Measurements from ENCODE around the gene JAM3. TPM values are rescaled to one million over a fixed set of nuclear protein-coding genes. Genes with fewer than 3 reads are reported as not detected.

JAM3 gene
- total and polyA plus RNA-seq, 9 of the 15 experiments (the other 6 are each of a cell fraction or from before 2014, with no cell fraction given): 0.22 to 0.76 (median 0.40) TPM

DNA sequence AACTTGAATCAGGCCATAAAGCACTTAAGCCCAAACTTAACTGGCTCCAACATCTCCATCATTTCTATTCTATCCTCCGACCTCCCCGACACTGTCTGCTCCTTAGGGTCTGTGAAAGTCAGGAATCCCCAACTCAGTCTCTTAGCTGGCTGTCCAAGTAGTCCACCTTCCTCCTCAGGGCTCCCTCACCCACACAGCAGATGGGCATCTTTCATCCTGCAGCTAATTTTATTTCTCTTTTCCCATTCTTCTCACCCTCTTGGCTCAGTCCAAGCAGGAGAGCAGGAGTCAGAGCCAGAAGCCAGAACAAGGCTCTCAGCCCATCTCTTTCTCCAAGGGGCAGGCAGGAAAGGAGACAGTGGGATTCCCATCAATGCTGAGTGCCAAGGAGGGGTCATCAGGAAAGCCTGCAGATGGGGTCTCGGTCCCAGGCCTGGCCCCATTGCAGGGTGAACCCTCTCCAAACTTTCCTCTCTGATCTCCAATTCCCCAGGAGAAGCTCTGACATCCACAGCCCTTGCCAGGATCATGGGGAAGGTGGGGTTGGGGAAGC is 40.4 kb upstream of the JAM3 start:
- BruUV-seq (replicated peaks): no TSS peak
- 0% methylated on average over 3 of the region's 3 CpGs for WGBS (ENCODE audit: insufficient coverage, low coverage, missing lambda C conversion rate)

More for the DNA sequence above, 40.4 kb upstream of the JAM3 start:
- Histone ChIP-seq H3K9me3 (replicated peaks; ENCODE audit: control insufficient read depth, insufficient read depth, low read depth, low read length) (no peaks in the 10 kb centered on the region), H2AFZ (ENCODE audit: low read depth, low read length) (no peak overlapping the region), H3K27me3 (ENCODE audit: control insufficient read depth in 2 of 2, insufficient read depth in 2 of 2, low read length in 2 of 2) (peaks cover 11 to 52% of the 10 kb centered on the region in 2 experiments), H4K20me1 (replicated peaks; ENCODE audit: control insufficient read depth, insufficient read depth, low read length) (no peaks in the 10 kb centered on the region; the same call in 1 of the 2 replicates), H3K4me3 (no peak overlapping the region), H3K27ac (ENCODE audit: extremely low read depth, low read depth, low read length) (no peak overlapping the region), H3K9ac (ENCODE audit: insufficient read depth in 1 of 2, low read depth in 2 of 2, low read length in 2 of 2) (no peak overlapping the region), H3K79me2 (ENCODE audit: control insufficient read depth, insufficient read depth, low read length) (no peaks in the 10 kb centered on the region), H3K4me2 (ENCODE audit: insufficient read depth, low read length) (no peak overlapping the region), H3K9me1 (ENCODE audit: control insufficient read depth, insufficient read depth, low read length) (no peaks in the 10 kb centered on the region), H3K36me3 (ENCODE audit: control insufficient read depth, insufficient read depth, low read length) (no peaks in the 10 kb centered on the region), H3K4me1 (replicated peaks in 1 of 2; ENCODE audit: control insufficient read depth in 2 of 2, insufficient read depth in 2 of 2, low read length in 2 of 2) (peaks cover 0 to 4% of the 10 kb centered on the region in 2 experiments; a peak in 1 of 5 replicates)
- POLR2A ChIA-PET: no interaction called here
- TF ChIP-seq ZNF143 (CRISPR knock-in tag; IDR thresholded peaks at IDR 0.05) (no peak), NFYB (IDR thresholded peaks at IDR 0.05; ENCODE audit: extremely low read depth, insufficient read length) (no peak), DDX20 (tag; IDR thresholded peaks at IDR 0.05; ENCODE audit: low read depth) (no peak), POLR2AphosphoS2 (IDR thresholded peaks at IDR 0.05; ENCODE audit: low read length) (no peak), ADNP (tag; IDR thresholded peaks at IDR 0.05) (no peak)
- TF ChIP-seq, protein P1, sequence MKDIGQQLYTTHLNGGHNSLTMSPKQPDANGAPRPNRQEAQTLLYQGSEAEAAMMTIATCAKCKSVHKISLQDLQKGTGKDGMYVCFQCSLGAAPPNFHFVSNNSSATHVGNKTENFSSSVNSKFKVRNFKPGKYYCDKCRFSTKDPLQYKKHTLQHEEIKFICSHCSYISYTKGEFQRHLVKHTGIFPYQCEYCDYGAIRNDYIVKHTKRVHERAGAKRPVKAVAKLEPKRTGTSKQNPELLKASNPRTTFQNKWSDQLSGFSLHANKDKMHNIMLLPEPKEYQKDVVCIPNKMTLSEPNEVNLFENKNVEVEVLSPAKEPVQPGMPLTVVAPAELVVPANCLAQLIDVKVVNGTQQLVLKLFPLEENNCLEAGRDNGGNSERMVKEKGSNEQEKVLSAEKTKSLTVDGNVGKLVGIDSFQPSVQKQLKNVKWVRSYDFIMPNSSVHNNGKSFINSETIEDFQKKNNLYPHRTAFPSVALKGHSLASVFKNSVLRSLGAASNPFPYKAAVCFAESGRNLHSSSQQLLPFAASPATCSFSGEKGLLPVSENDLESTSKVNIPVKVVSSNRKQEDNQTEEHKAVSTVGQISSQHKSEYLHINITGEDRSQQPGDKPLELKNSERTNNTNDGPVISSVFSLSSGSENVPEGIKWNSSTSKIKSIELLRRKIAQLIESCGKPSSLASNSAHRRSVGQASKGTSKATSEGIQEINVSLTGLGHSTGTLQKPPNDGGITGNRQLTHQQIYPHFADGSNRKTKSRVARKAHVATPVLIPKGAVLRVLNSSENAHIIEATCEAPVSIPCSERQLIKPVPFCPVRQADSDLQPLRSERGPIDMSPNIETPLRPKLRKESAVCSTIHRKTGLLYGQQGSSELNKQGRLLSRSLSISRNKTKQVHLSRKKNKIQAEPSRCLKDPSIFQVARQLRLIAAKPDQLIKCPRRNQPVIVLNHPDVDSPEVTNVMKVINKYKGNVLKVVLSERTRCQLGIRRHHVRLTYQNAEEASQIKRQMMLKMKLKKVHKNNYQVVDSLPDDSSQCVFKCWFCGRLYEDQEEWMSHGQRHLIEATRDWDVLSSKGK (CRISPR knock-in tag; IDR thresholded peaks at IDR 0.05): no peak
- ATAC-seq (no peak), FAIRE-seq (no peak), DNase-seq (ENCODE audit: extremely low read depth in 1 of 4, low spot score in 3 of 4) (no peak)
- CTCF ChIA-PET (ENCODE audit: low intra/inter-chr PET ratio): no interaction called here
- in situ Hi-C loops (cut with MboI) (no loop called here), intact Hi-C loops (cut with micrococcal nuclease) (no loop called here)
